K562 (cell line): ENCODE results near the gene LMBR1L. TPM values are rescaled to one million over a fixed set of nuclear protein-coding genes. Genes with fewer than 3 reads are reported as not detected.
A peak's percentile ranks its signal among the peaks of the same experiment; 100 is the strongest.

Experiments used
- BRCA1 ChIP-seq, 2 experiments: fragments of 450-650 bp in 1 of 2; sonication (generic) in 1 of 2; formaldehyde crosslinking in 1 of 2; IDR thresholded peaks; 2 replicates each; pipeline versions ENCODE4 v1.5.0 to v1.6.1; 2017 to 2020; ENCODE audit warnings: mild to moderate bottlenecking in 1 of 2, missing genetic modification reagents in 1 of 2
- CBFB ChIP-seq: sonication (generic); formaldehyde crosslinking; IDR thresholded peaks from 2 replicates; pipeline ENCODE4 v1.4.0; 2020; ENCODE audit warnings: mild to moderate bottlenecking, missing genetic modification reagents
- FOSL1 ChIP-seq: fragments of 200-800 bp; sonication (Bioruptor generic); conservative IDR thresholded peaks from 2 replicates; pipeline ENCODE4 v1.6.1; 2016; ENCODE audit warnings: missing genetic modification characterization, missing compliant biosample characterization
- NFRKB ChIP-seq: fragments of 450-650 bp; IDR thresholded peaks from 2 replicates; pipeline ENCODE4 v1.6.1; 2016; ENCODE audit warnings: low read depth
- SMARCB1 ChIP-seq: IDR thresholded peaks from 2 replicates; pipeline ENCODE4 v1.6.1; 2011; ENCODE audit warnings: improper control_type of control experiment, low read depth; ENCODE audit not compliant: insufficient read length
- ZNF384 ChIP-seq: IDR thresholded peaks from 2 replicates; pipeline ENCODE4 v1.6.1; 2012; ENCODE audit warnings: low read depth, low read length, improper control_type of control experiment
- polyA plus RNA-seq, 8 experiments: library from polyadenylated mRNA; depleted of rRNA in 4 of 8; stranded (reverse) in 5 of 8; unstranded in 3 of 8; fragments of >200 nt; fragmentation: Nextera tagmentation in 2 of 8; fragmentation: Illumina TruSeq in 1 of 8; extraction: Ambion mirVana in 2 of 8; extraction: Trizol in 1 of 8; gene quantifications; 2 replicates each; pipeline versions ENCODE4 v1.2.1 to v1.2.3, GENCODE V29; 2011 to 2014; ENCODE audit warnings: inconsistent platforms in 1 of 8, missing spikeins in 1 of 8
- total RNA-seq, 7 experiments: library from RNA; depleted of rRNA in 6 of 7; stranded (reverse); fragments of >200 nt in 6 of 7; fragmentation: Illumina TruSeq in 2 of 7; extraction: Trizol in 2 of 7; gene quantifications; 2 replicates each; pipeline versions ENCODE4 v1.2.1 to v1.2.3, GENCODE V29; 2011 to 2021; ENCODE audit warnings: low replicate concordance in 1 of 7
- TF ChIP-seq, protein P1 (sequence below), 2 experiments: fragments of 450-650 bp in 1 of 2; sonication (generic) in 1 of 2; formaldehyde crosslinking in 1 of 2; IDR thresholded peaks; 2 replicates each; pipeline versions ENCODE4 v1.7.1 to v1.9.0; 2016 to 2022; ENCODE audit warnings: inconsistent platforms in 1 of 2, mild to moderate bottlenecking in 1 of 2, missing genetic modification reagents in 1 of 2
- TF ChIP-seq, protein P2 (sequence below): sonication (generic); formaldehyde crosslinking; IDR thresholded peaks from 2 replicates; pipeline ENCODE4 v1.8.0; 2023; ENCODE audit warnings: missing genetic modification reagents, mild to moderate bottlenecking, borderline replicate concordance
- TF ChIP-seq, protein P3 (sequence below): fragments of 450-650 bp; conservative IDR thresholded peaks from 2 replicates; pipeline ENCODE4 v1.6.1; 2016; ENCODE audit warnings: missing genetic modification characterization, low read depth, mild to moderate bottlenecking, control low read depth, missing compliant biosample characterization

The LMBR1L gene
- total and polyA plus RNA-seq, 9 of the 15 experiments (the other 6 are each of a cell fraction or from before 2014, with no cell fraction given): 2.5 to 57.0 (median 31.1) TPM

DNA sequence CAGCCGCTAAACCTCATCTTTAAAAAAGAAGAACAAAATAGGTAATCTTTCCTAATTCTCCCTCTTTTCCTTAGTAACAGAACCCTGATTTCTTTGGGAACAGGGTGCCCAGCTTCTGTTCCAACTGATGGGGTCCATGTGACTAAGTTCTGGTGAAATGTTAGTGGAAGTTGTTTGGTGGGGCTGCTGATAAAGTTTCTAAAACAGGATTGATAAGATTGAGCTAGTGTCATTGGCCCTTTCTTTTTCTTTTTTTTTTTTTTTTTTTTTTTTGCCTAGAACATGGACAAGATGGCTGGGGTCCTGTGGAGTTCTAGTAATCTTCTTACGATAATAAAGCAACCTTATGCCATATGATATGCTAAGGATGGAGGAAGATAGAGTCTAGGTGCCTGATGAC is 36.7 kb upstream of the LMBR1L start (continued):
- TF ChIP-seq, protein P1, sequence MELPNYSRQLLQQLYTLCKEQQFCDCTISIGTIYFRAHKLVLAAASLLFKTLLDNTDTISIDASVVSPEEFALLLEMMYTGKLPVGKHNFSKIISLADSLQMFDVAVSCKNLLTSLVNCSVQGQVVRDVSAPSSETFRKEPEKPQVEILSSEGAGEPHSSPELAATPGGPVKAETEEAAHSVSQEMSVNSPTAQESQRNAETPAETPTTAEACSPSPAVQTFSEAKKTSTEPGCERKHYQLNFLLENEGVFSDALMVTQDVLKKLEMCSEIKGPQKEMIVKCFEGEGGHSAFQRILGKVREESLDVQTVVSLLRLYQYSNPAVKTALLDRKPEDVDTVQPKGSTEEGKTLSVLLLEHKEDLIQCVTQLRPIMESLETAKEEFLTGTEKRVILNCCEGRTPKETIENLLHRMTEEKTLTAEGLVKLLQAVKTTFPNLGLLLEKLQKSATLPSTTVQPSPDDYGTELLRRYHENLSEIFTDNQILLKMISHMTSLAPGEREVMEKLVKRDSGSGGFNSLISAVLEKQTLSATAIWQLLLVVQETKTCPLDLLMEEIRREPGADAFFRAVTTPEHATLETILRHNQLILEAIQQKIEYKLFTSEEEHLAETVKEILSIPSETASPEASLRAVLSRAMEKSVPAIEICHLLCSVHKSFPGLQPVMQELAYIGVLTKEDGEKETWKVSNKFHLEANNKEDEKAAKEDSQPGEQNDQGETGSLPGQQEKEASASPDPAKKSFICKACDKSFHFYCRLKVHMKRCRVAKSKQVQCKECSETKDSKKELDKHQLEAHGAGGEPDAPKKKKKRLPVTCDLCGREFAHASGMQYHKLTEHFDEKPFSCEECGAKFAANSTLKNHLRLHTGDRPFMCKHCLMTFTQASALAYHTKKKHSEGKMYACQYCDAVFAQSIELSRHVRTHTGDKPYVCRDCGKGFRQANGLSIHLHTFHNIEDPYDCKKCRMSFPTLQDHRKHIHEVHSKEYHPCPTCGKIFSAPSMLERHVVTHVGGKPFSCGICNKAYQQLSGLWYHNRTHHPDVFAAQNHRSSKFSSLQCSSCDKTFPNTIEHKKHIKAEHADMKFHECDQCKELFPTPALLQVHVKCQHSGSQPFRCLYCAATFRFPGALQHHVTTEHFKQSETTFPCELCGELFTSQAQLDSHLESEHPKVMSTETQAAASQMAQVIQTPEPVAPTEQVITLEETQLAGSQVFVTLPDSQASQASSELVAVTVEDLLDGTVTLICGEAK (IDR thresholded peaks at IDR 0.05): peak; percentile 92
- TF ChIP-seq, protein P1 (CRISPR knock-in tag; IDR thresholded peaks at IDR 0.05): peak; percentile 91
- no peak for TF ChIP-seq CBFB (CRISPR knock-in tag)
- no peak for TF ChIP-seq FOSL1 (tag)
- TF ChIP-seq, protein P2, sequence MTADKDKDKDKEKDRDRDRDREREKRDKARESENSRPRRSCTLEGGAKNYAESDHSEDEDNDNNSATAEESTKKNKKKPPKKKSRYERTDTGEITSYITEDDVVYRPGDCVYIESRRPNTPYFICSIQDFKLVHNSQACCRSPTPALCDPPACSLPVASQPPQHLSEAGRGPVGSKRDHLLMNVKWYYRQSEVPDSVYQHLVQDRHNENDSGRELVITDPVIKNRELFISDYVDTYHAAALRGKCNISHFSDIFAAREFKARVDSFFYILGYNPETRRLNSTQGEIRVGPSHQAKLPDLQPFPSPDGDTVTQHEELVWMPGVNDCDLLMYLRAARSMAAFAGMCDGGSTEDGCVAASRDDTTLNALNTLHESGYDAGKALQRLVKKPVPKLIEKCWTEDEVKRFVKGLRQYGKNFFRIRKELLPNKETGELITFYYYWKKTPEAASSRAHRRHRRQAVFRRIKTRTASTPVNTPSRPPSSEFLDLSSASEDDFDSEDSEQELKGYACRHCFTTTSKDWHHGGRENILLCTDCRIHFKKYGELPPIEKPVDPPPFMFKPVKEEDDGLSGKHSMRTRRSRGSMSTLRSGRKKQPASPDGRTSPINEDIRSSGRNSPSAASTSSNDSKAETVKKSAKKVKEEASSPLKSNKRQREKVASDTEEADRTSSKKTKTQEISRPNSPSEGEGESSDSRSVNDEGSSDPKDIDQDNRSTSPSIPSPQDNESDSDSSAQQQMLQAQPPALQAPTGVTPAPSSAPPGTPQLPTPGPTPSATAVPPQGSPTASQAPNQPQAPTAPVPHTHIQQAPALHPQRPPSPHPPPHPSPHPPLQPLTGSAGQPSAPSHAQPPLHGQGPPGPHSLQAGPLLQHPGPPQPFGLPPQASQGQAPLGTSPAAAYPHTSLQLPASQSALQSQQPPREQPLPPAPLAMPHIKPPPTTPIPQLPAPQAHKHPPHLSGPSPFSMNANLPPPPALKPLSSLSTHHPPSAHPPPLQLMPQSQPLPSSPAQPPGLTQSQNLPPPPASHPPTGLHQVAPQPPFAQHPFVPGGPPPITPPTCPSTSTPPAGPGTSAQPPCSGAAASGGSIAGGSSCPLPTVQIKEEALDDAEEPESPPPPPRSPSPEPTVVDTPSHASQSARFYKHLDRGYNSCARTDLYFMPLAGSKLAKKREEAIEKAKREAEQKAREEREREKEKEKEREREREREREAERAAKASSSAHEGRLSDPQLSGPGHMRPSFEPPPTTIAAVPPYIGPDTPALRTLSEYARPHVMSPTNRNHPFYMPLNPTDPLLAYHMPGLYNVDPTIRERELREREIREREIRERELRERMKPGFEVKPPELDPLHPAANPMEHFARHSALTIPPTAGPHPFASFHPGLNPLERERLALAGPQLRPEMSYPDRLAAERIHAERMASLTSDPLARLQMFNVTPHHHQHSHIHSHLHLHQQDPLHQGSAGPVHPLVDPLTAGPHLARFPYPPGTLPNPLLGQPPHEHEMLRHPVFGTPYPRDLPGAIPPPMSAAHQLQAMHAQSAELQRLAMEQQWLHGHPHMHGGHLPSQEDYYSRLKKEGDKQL (CRISPR knock-in tag): no peak
- TF ChIP-seq ZNF384: peak; percentile 79
- no peak for TF ChIP-seq BRCA1 (IDR thresholded peaks at IDR 0.05)
- TF ChIP-seq BRCA1 (CRISPR knock-in tag; IDR thresholded peaks at IDR 0.05): no peak
- TF ChIP-seq SMARCB1: no peak
- no peak for TF ChIP-seq NFRKB
- TF ChIP-seq, protein P3, sequence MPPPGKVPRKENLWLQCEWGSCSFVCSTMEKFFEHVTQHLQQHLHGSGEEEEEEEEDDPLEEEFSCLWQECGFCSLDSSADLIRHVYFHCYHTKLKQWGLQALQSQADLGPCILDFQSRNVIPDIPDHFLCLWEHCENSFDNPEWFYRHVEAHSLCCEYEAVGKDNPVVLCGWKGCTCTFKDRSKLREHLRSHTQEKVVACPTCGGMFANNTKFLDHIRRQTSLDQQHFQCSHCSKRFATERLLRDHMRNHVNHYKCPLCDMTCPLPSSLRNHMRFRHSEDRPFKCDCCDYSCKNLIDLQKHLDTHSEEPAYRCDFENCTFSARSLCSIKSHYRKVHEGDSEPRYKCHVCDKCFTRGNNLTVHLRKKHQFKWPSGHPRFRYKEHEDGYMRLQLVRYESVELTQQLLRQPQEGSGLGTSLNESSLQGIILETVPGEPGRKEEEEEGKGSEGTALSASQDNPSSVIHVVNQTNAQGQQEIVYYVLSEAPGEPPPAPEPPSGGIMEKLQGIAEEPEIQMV (tag): no peak
